GM06990 (cell line): Measurements from ENCODE around the gene MANBA.

Source experiments
- DNase-seq: peaks from one replicate; pipeline ENCODE4 v3.0.0-alpha.2; 2011; ENCODE audit not compliant: insufficient read length; ENCODE audit errors: extremely low read depth
- H3K27me3 ChIP-seq: replicated peaks from 2 replicates; pipeline ENCODE4 v1.6.0; 2011; ENCODE audit warnings: low read length; ENCODE audit not compliant: control insufficient read depth, insufficient read depth
- H3K36me3 ChIP-seq: 2 replicates; pipeline ENCODE4 v1.5.1; 2011; ENCODE audit warnings: low read length; ENCODE audit not compliant: control insufficient read depth, insufficient read depth
- H3K4me3 ChIP-seq: replicated peaks from 2 replicates; pipeline ENCODE4 v1.5.1; 2011; ENCODE audit warnings: low read depth, mild to moderate bottlenecking, control low read depth, low read length
- TF ChIP-seq, protein P1 (sequence below): IDR thresholded peaks from 2 replicates; pipeline ENCODE4 v1.5.1; 2011; ENCODE audit warnings: low read length, control low read depth, mild to moderate bottlenecking, inconsistent platforms; ENCODE audit not compliant: insufficient read depth, poor library complexity, severe bottlenecking

Gene MANBA

DNA sequence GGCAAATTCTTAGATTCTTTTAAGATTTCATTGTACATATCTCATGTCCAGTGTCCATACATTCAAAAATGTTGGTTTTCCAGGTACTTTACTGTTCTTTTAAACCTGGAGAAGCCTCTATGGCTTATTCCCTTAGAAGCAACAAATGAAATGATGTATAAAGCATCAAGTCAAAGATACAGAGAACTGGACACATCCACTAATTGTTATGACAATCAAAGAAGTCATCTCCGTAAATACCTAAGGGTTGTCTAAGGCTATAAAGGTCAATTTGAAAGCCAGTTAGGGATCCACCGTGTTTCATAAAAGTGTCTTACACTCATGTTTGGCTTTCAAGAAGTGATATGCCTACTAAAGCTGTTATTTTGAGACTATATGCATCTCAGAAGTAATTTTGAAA is 34.2 kb upstream of the MANBA start:
- TF ChIP-seq, protein P1, sequence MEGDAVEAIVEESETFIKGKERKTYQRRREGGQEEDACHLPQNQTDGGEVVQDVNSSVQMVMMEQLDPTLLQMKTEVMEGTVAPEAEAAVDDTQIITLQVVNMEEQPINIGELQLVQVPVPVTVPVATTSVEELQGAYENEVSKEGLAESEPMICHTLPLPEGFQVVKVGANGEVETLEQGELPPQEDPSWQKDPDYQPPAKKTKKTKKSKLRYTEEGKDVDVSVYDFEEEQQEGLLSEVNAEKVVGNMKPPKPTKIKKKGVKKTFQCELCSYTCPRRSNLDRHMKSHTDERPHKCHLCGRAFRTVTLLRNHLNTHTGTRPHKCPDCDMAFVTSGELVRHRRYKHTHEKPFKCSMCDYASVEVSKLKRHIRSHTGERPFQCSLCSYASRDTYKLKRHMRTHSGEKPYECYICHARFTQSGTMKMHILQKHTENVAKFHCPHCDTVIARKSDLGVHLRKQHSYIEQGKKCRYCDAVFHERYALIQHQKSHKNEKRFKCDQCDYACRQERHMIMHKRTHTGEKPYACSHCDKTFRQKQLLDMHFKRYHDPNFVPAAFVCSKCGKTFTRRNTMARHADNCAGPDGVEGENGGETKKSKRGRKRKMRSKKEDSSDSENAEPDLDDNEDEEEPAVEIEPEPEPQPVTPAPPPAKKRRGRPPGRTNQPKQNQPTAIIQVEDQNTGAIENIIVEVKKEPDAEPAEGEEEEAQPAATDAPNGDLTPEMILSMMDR, result no peak
- H3K36me3 ChIP-seq, result peaks cover 6% of the 10 kb centered on the region
- no peak overlapping the region for H3K4me3 ChIP-seq
- no peak for DNase-seq
- no peaks in the 10 kb centered on the region for H3K27me3 ChIP-seq

DNA sequence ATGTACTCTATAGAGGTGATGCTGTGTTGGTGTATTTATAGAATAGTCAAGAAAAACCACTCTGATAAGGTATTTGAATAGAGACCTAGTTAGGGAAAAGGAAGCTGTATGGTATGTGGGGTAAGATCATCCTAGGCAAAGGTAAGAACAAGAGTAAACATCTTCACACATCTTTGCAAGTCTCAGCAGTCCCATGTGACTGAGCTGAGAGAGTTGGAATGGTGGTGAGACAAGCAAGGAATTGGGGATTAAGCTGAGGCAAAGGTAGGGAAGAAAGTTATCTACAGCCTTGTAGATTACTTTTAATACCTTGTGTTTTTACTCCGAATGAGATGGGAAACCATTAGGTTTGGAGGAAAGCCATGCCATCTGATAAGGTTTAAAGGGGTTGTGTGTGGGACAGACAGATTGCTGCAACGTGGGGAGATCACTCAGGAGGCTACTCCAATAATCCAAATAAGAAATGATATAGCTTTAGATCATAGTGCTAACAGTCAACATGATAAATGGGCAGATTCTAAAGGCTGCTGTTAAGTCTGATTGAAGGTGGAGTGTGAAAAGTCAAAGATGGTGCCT is 31.7 kb upstream of the MANBA start:
- Histone ChIP-seq H3K27me3 (no peaks in the 10 kb centered on the region), H3K4me3 (no peak overlapping the region), H3K36me3 (peaks cover 4% of the 10 kb centered on the region)
- no peak for DNase-seq
- TF ChIP-seq, protein P1, result no peak

DNA sequence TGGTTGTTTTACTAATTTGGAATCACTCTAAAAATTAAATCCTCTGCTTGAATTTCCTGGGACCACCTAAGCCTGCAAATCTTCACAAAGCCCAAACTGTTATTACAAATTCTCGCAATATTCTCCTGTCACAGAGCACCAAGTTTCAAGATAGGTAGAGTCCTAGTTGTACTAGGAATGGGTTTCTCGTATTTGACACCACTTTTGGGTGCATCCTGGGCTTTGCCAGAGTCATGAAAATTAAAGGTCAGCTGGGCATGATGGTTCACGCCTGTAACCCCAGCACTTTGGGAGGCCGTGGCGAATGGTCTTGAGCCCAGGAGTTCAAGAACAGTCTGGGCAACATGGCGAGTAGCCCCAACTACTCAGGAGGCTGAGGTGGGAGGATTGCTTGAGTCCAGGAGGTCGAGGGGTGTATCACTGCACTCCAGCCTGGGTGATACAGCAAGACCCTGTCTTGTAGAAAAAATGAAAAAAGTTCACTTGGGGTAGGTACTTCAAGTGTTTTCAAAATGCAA is 30.6 kb upstream of the MANBA start:
- TF ChIP-seq, protein P1, result no peak
- Histone ChIP-seq H3K27me3 (no peaks in the 10 kb centered on the region), H3K36me3 (peaks cover 3% of the 10 kb centered on the region; the same call in 1 of the 2 replicates), H3K4me3 (no peak overlapping the region)
- DNase-seq, result no peak

DNA sequence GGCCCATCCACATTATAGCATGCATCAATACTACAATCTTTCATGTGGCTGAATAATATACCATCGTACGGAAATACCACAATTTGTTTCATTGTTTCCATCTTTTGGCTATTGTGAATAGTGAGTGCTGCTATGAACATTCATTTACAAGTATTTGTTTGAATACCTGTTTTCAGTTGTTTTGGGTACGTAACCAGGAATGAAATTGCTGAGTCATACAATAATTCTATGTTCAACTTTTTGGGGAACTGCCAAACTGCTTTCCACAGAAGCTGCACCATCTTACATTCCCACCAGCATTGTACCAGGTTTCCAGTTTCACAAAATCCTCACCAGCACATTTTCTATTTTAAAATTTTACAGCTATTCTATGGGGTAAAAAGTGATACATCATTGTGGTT is 28.5 kb upstream of the MANBA start:
- Histone ChIP-seq H3K4me3 (no peak overlapping the region), H3K36me3 (peaks cover 3% of the 10 kb centered on the region; the same call in 1 of the 2 replicates), H3K27me3 (no peaks in the 10 kb centered on the region)
- TF ChIP-seq, protein P1, result no peak
- DNase-seq, result no peak

DNA sequence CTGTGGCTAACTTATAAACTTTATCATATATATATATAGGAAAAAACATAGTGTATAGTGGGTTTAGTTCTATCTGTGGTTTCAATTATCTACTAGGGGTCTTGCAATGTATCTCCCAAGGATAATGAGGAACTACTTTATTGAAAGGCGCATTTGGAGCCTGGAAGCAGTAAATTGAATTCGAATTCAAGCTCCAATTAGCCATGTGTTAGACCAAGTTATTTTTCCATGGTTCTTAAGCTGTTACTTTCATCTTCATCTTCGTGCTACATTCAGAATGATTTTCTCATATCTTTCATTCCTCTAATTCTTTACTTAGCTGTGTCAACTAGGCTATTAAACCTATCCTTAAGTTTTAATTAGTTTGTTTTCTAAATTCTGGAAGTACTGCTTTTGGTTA is 27.2 kb upstream of the MANBA start:
- no peak for DNase-seq
- H3K4me3 ChIP-seq, result no peak overlapping the region
- no peaks in the 10 kb centered on the region for H3K27me3 ChIP-seq
- TF ChIP-seq, protein P1, result no peak
- H3K36me3 ChIP-seq, result peaks cover 3% of the 10 kb centered on the region; the same call in 1 of the 2 replicates
